ENCODE measurements around the gene SF3A2.
"Not testable (repeated sequence)": the region's sequence is repeated elsewhere in the genome, so short reads cannot be mapped to it uniquely, and the experiment has no call there.

DNA sequence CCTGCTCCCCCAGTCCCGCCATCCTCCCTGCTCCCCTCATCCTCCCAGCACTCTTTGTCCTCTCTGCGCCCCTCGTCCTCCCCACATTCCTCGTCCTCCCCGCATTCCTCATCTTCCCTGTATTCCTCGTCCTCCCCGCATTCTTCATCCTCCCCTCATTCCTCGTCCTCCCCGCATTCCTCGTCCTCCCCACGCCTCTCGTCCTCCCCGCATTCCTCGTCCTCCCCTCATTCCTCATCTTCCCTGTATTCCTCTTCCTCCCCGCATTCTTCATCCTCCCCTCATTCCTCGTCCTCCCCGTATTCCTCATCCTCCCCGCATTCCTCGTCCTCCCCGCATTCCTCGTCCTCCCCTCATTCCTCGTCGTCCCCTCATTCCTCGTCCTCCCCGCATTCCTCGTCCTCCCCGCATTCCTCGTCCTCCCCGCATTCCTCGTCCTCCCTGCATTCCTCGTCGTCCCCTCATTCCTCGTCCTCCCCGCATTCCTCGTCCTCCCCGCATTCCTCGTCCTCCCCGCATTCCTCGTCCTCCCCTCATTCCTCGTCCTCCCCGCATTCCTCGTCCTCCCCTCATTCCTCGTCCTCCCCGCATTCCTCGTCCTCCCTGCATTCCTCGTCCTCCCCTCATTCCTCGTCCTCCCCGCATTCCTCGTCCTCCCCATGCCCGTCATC is 35.9 kb upstream of the SF3A2 start:
- TF ChIP-seq, protein P1, sequence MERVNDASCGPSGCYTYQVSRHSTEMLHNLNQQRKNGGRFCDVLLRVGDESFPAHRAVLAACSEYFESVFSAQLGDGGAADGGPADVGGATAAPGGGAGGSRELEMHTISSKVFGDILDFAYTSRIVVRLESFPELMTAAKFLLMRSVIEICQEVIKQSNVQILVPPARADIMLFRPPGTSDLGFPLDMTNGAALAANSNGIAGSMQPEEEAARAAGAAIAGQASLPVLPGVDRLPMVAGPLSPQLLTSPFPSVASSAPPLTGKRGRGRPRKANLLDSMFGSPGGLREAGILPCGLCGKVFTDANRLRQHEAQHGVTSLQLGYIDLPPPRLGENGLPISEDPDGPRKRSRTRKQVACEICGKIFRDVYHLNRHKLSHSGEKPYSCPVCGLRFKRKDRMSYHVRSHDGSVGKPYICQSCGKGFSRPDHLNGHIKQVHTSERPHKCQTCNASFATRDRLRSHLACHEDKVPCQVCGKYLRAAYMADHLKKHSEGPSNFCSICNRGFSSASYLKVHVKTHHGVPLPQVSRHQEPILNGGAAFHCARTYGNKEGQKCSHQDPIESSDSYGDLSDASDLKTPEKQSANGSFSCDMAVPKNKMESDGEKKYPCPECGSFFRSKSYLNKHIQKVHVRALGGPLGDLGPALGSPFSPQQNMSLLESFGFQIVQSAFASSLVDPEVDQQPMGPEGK (CRISPR knock-in tag; IDR thresholded peaks at IDR 0.05; ENCODE audit: borderline replicate concordance): not testable (repeated sequence)
- TF ChIP-seq GLIS3 (CRISPR knock-in tag; IDR thresholded peaks at IDR 0.05); ZFP30 (CRISPR knock-in tag; IDR thresholded peaks at IDR 0.05); ZC3H10 (CRISPR knock-in tag; IDR thresholded peaks at IDR 0.05); ZNF8 (CRISPR knock-in tag; IDR thresholded peaks at IDR 0.05); ZNF70 (CRISPR knock-in tag; IDR thresholded peaks at IDR 0.05); TCF4 (CRISPR knock-in tag; IDR thresholded peaks at IDR 0.05; ENCODE audit: borderline replicate concordance); ZFP3 (CRISPR knock-in tag; IDR thresholded peaks at IDR 0.05): not testable (repeated sequence)
- TF ChIP-seq, protein P2, sequence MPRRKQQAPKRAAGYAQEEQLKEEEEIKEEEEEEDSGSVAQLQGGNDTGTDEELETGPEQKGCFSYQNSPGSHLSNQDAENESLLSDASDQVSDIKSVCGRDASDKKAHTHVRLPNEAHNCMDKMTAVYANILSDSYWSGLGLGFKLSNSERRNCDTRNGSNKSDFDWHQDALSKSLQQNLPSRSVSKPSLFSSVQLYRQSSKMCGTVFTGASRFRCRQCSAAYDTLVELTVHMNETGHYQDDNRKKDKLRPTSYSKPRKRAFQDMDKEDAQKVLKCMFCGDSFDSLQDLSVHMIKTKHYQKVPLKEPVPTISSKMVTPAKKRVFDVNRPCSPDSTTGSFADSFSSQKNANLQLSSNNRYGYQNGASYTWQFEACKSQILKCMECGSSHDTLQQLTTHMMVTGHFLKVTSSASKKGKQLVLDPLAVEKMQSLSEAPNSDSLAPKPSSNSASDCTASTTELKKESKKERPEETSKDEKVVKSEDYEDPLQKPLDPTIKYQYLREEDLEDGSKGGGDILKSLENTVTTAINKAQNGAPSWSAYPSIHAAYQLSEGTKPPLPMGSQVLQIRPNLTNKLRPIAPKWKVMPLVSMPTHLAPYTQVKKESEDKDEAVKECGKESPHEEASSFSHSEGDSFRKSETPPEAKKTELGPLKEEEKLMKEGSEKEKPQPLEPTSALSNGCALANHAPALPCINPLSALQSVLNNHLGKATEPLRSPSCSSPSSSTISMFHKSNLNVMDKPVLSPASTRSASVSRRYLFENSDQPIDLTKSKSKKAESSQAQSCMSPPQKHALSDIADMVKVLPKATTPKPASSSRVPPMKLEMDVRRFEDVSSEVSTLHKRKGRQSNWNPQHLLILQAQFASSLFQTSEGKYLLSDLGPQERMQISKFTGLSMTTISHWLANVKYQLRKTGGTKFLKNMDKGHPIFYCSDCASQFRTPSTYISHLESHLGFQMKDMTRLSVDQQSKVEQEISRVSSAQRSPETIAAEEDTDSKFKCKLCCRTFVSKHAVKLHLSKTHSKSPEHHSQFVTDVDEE (CRISPR knock-in tag; IDR thresholded peaks at IDR 0.05): not testable (repeated sequence)
